MM.1S (cell line): ENCODE results near the gene MAFB.

Experiments
- CTCF ChIP-seq: fragments of 300-600 bp; sonication (generic); IDR thresholded peaks from 2 replicates; pipeline ENCODE4 v1.5.1; 2016; ENCODE audit warnings: antibody characterized with exemption, low read length, mixed read lengths
- EZH2 ChIP-seq: fragments of 300-600 bp; sonication (generic); optimal IDR thresholded peaks from 2 replicates; pipeline ENCODE3; 2017; ENCODE audit warnings: low read depth, mild to moderate bottlenecking, antibody characterized with exemption, low read length, mixed read lengths

DNA sequence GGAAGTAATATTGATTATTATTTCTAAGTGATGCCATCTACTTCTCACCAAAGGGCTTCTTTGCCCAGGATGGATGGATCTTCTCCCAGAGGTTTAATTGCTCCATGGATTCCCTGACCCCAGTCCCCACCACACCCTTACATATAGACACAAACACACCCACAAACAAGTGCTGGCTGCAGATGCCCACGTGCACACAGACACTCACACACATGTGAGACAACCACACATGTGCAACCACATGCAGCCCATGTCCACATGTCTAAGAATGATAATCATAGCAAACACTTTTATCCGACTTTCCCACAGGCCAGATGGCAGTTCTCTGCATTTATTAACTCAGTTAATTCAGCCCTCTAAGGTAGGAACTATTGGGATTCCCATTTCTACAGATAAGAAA lies 44.2 kb downstream of the MAFB start:
- TF ChIP-seq CTCF (no peak), EZH2 (no peak)
